ENCODE data around the gene RSRC2.

DNA sequence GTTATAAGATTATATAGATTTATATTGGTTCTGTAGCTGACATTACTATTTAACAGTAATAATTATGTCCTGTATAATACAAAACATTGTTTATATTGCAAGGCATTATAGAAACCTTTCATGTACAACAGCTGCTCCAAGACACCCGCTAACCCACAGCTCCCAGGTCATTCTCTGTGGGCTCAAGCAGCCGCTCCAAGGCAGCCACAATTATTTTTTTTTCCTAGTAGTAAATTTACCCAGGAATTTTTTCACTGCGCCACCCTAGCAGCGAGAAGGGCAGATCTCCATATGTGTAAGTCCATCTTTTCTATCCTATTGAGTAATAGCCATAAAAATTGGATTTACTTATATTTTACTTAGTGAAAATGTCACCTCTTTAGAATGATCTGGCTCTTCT is 36.6 kb upstream of the RSRC2 start:
- TF ChIP-seq BACH2 (CRISPR knock-in tag; IDR thresholded peaks at IDR 0.05; ENCODE audit: borderline replicate concordance) = no peak
- no peak for TF ChIP-seq ZC3H10 (CRISPR knock-in tag; IDR thresholded peaks at IDR 0.05)
